Measurements from ENCODE around the gene TSPO. TPM values are rescaled to one million over a fixed set of nuclear protein-coding genes. Genes with fewer than 3 reads are reported as not detected.

Gene TSPO
- total RNA-seq, 1 experiment from 2014 or later, result 44.6 TPM

DNA sequence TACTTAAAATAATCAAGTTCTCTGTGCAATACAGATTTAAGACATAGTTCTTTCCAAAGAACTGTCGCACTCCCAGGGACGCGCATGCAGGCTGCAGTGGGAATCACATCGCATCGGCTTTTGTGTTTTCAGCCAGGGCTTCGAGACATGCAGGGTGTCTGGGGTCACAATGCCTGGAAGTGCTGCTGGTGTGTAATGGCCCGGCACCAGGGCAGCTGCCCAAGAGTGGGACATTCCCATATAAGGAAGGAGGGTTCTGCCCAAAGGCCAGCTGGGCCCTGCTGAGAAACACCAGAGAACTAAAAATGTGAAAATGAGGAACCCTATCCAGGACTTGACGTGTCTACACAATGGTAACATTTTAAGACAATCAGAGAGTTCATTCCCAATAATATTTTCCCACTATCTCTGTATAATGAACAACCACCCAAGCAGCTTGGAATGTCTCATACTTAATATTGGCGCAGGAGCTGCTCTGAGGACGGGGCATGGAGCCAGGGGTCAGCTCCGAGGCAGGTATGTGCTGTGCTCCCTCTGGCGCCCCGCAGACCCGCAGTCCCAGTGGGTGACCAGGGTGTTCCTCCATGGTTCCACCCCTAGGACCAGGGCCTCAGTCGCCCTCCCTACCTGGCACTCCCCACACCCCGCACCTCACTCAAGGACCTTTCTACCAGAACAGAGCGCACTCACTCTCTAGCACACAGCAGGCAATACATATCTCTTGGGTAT lies 19.4 kb upstream of the TSPO start:
- Mint-ChIP-seq H3K4me1 (ENCODE audit: low read depth, unreplicated experiment) (peaks cover 18% of the 10 kb centered on the region), H3K27ac (ENCODE audit: unreplicated experiment) (no peak overlapping the region), H3K36me3 (ENCODE audit: insufficient read depth, unreplicated experiment) (peaks cover 73% of the 10 kb centered on the region), H3K4me3 (ENCODE audit: unreplicated experiment) (no peak overlapping the region), H3K27me3 (ENCODE audit: insufficient read depth, unreplicated experiment) (no peaks in the 10 kb centered on the region), H3K9me3 (ENCODE audit: unreplicated experiment) (no peaks in the 10 kb centered on the region)
- Histone ChIP-seq H3K4me1 (peaks cover 29% of the 10 kb centered on the region), H3K27me3 (replicated peaks; ENCODE audit: control insufficient read depth, insufficient read depth, low read length) (no peaks in the 10 kb centered on the region), H3K36me3 (ENCODE audit: control insufficient read depth, insufficient read depth, low read length) (peaks cover 1% of the 10 kb centered on the region; the same call in 1 of the 2 replicates), H3K9me3 (no peaks in the 10 kb centered on the region), H3K4me3 (ENCODE audit: low read depth, low read length) (no peak overlapping the region)
- BruUV-seq (replicated peaks), result no TSS peak
- TF ChIP-seq, protein P1, sequence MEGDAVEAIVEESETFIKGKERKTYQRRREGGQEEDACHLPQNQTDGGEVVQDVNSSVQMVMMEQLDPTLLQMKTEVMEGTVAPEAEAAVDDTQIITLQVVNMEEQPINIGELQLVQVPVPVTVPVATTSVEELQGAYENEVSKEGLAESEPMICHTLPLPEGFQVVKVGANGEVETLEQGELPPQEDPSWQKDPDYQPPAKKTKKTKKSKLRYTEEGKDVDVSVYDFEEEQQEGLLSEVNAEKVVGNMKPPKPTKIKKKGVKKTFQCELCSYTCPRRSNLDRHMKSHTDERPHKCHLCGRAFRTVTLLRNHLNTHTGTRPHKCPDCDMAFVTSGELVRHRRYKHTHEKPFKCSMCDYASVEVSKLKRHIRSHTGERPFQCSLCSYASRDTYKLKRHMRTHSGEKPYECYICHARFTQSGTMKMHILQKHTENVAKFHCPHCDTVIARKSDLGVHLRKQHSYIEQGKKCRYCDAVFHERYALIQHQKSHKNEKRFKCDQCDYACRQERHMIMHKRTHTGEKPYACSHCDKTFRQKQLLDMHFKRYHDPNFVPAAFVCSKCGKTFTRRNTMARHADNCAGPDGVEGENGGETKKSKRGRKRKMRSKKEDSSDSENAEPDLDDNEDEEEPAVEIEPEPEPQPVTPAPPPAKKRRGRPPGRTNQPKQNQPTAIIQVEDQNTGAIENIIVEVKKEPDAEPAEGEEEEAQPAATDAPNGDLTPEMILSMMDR (IDR thresholded peaks at IDR 0.05; ENCODE audit: insufficient read depth in 1 of 2, low read depth in 1 of 2, low read length in 1 of 2, severe bottlenecking in 1 of 2, unreplicated experiment in 1 of 2), result no peak
- DNase-seq, result no peak
- intact Hi-C loops (cut with micrococcal nuclease; ENCODE audit: unreplicated experiment), result no loop called here
- POLR2A ChIA-PET, result no interaction called here
- CTCF ChIA-PET, result no interaction called here

DNA sequence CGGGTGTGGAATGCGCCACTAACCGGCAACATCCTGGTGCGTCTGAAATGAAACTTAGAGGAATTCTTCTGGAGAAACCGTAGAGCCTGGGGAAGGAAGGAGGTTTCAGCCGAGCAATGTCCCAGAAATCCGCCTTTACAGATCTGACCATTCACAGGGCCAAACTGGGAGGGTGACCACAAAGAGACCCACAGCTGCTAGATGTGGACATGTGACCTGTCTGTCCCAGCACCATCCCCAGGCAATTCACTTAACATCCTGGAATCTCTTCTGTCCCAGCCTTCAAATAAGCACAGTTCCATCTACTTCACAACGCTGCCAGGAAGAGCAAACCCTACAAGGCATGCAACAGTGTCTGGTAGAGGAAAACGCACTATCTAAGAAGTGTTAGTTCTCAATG lies 18.0 kb upstream of the TSPO start:
- no peak overlapping the region for H3K4me3 Mint-ChIP-seq (ENCODE audit: unreplicated experiment)
- BruUV-seq (replicated peaks), result no TSS peak
- peaks cover 7% of the 10 kb centered on the region for H3K4me1 Mint-ChIP-seq (ENCODE audit: low read depth, unreplicated experiment)
- H3K27ac Mint-ChIP-seq (ENCODE audit: unreplicated experiment), result no peak overlapping the region
- DNase-seq, result no peak
- peaks cover 1% of the 10 kb centered on the region; the same call in 1 of the 2 replicates for H3K36me3 ChIP-seq (ENCODE audit: control insufficient read depth, insufficient read depth, low read length)
- H3K27me3 ChIP-seq (replicated peaks; ENCODE audit: control insufficient read depth, insufficient read depth, low read length), result no peaks in the 10 kb centered on the region
- ChIA-PET CTCF (no interaction called here), POLR2A (no interaction called here)
- intact Hi-C loops (cut with micrococcal nuclease; ENCODE audit: unreplicated experiment), result no loop called here
- H3K9me3 Mint-ChIP-seq (ENCODE audit: unreplicated experiment), result no peaks in the 10 kb centered on the region
- H3K4me1 ChIP-seq, result peaks cover 14% of the 10 kb centered on the region
- TF ChIP-seq, protein P1 (IDR thresholded peaks at IDR 0.05; ENCODE audit: insufficient read depth in 1 of 2, low read depth in 1 of 2, low read length in 1 of 2, severe bottlenecking in 1 of 2, unreplicated experiment in 1 of 2), result no peak
- H3K27me3 Mint-ChIP-seq (ENCODE audit: insufficient read depth, unreplicated experiment), result no peaks in the 10 kb centered on the region
- peaks cover 71% of the 10 kb centered on the region for H3K36me3 Mint-ChIP-seq (ENCODE audit: insufficient read depth, unreplicated experiment)
- no peak overlapping the region for H3K4me3 ChIP-seq (ENCODE audit: low read depth, low read length)
- no peaks in the 10 kb centered on the region for H3K9me3 ChIP-seq

DNA sequence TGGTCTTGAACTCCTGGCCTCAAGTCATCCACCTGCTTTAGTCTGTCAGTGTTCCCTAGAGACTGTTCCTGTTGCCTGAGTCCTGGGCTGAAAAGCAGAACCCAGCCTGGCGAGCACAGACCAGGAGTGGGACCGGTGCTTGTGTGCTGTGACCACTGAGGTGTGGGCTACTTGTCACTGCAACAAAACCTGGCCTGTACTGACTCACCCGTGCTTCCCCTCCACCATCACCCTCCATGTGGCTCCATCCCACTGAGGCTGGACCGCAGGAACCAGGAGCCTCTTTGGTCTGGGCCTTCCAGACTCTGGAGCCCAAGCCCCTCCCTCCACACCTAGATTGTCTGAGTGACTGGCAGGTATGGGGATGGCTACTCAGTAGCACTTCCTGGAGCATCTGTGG lies 16.8 kb upstream of the TSPO start:
- Mint-ChIP-seq H3K36me3 (ENCODE audit: insufficient read depth, unreplicated experiment) (peaks cover 70% of the 10 kb centered on the region), H3K4me1 (ENCODE audit: low read depth, unreplicated experiment) (no peaks in the 10 kb centered on the region), H3K4me3 (ENCODE audit: unreplicated experiment) (no peak overlapping the region), H3K27me3 (ENCODE audit: insufficient read depth, unreplicated experiment) (no peaks in the 10 kb centered on the region), H3K9me3 (ENCODE audit: unreplicated experiment) (no peaks in the 10 kb centered on the region), H3K27ac (ENCODE audit: unreplicated experiment) (no peak overlapping the region)
- Histone ChIP-seq H3K4me1 (0 out of 2 replicates have a peak, but pooled peaks cover 3% of the 10 kb centered on the region), H3K36me3 (ENCODE audit: control insufficient read depth, insufficient read depth, low read length) (peaks cover 1% of the 10 kb centered on the region; the same call in 1 of the 2 replicates), H3K27me3 (replicated peaks; ENCODE audit: control insufficient read depth, insufficient read depth, low read length) (no peaks in the 10 kb centered on the region), H3K4me3 (ENCODE audit: low read depth, low read length) (no peak overlapping the region), H3K9me3 (no peaks in the 10 kb centered on the region)
- no peak for DNase-seq
- ChIA-PET POLR2A (no interaction called here), CTCF (no interaction called here)
- TF ChIP-seq, protein P1 (IDR thresholded peaks at IDR 0.05; ENCODE audit: insufficient read depth in 1 of 2, low read depth in 1 of 2, low read length in 1 of 2, severe bottlenecking in 1 of 2, unreplicated experiment in 1 of 2), result no peak
- BruUV-seq (replicated peaks), result no TSS peak
- intact Hi-C loops (cut with micrococcal nuclease; ENCODE audit: unreplicated experiment), result no loop called here

All from Caco-2 (cell line).